Measurements from ENCODE around the gene KIF16B. TPM values are rescaled to one million over a fixed set of nuclear protein-coding genes. Genes with fewer than 3 reads are reported as not detected.

Gene KIF16B
- total and polyA plus RNA-seq, 10 of the 15 experiments (the other 5 are each of a cell fraction or from before 2014, with no cell fraction given) = 0.21 to 5.2 (median 3.0) TPM

DNA sequence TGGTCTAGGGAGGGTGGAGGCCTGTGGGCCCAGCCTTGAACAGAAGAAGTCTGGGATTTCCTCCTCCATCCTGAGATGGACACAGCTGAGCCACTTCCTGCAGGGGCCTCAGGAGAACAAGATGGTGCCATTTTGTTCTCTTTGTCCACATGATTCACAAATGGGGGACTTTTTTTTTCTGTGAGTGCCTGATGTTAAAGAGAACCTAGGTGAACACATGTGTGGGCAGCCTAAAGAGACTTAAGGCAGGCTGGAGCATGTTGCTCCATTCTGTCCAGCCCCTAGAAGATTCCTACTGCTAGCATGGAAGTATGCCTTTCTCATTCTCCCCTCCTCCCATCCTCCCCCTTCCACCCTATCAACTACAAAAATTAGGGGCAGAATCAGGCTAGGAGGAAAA is 49.3 kb upstream of the KIF16B start:
- ATAC-seq = no peak

DNA sequence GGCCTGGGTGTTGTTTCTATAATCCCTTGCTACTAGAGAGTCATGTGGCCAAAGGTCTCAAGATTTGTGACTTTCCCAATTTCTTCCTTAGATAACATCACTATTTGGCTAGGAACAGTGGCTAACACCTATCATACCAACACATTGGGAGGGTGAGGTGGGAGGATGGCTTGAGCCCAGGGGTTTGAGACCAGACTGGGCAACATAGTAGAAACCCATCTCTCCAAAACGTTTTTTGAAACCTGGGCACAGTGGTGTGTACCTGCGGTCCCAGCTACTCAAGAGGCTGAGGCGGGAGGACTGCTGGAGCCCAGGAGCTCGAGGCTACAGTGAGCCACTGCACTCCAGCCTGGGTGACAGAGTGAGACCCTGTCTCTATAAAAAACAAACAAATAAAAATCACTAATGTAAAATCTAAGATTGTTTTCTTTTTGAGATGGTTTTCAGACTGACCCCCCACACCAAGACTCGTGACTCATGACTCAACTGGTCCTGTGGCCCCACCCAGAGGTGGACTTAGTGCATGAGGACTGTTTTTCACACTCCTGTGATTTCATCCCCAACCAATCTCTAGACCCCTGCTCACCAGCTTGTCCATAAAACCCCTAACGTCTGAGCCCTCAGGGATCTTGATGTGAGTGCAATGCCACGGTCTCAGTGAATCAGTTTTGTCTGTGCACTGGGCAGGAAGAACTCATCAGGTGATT is 48.3 kb upstream of the KIF16B start:
- no peak overlapping the region for H3K9ac ChIP-seq (ENCODE audit: control insufficient read depth, insufficient read depth, low read length)
- no peaks in the 10 kb centered on the region for H4K20me1 ChIP-seq (ENCODE audit: control insufficient read depth, insufficient read depth)
- BruUV-seq (replicated peaks) = no TSS peak
- H3K27ac ChIP-seq (ENCODE audit: control insufficient read depth, insufficient read depth) = no peak overlapping the region
- H3K4me1 ChIP-seq (ENCODE audit: control insufficient read depth, insufficient read depth, low read length) = no peaks in the 10 kb centered on the region
- ChIA-PET RAD21 (ENCODE audit: unreplicated experiment) (interaction anchor here (0.9 kb wide), 1 partner anchor 106 kb away, joined by 4 read pairs; no protein-coding TSS in a partner anchor), POLR2A (no interaction called here), CTCF (no interaction called here), SMC1A (ENCODE audit: uncharacterized antibody, unreplicated experiment) (no interaction called here)
- no peaks in the 10 kb centered on the region for H3K36me3 ChIP-seq (ENCODE audit: control insufficient read depth in 2 of 2, insufficient read depth in 2 of 2, low read length in 1 of 2)
- no peaks in the 10 kb centered on the region for H3K27me3 ChIP-seq (replicated peaks in 1 of 2; ENCODE audit: control insufficient read depth in 2 of 2, insufficient read depth in 2 of 2, low read length in 1 of 2)
- 19% methylated on average over 7 of the region's 7 CpGs for WGBS (ENCODE audit: insufficient coverage, insufficient replicate concordance, low lambda C conversion rate, missing lambda C conversion rate)
- TF ChIP-seq EZH2 (IDR thresholded peaks at IDR 0.05; ENCODE audit: borderline replicate concordance, control insufficient read depth, low read depth, low read length) (no peak), LARP7 (IDR thresholded peaks at IDR 0.05) (no peak), NBN (IDR thresholded peaks at IDR 0.05) (no peak), IRF4 (IDR thresholded peaks at IDR 0.05; ENCODE audit: low read depth, low read length) (no peak), FOXM1 (IDR thresholded peaks at IDR 0.05; ENCODE audit: low read depth, low read length) (no peak), RUNX3 (IDR thresholded peaks at IDR 0.05; ENCODE audit: low read length) (no peak), BMI1 (IDR thresholded peaks at IDR 0.05; ENCODE audit: borderline replicate concordance) (no peak)
- TF ChIP-seq, protein P1, sequence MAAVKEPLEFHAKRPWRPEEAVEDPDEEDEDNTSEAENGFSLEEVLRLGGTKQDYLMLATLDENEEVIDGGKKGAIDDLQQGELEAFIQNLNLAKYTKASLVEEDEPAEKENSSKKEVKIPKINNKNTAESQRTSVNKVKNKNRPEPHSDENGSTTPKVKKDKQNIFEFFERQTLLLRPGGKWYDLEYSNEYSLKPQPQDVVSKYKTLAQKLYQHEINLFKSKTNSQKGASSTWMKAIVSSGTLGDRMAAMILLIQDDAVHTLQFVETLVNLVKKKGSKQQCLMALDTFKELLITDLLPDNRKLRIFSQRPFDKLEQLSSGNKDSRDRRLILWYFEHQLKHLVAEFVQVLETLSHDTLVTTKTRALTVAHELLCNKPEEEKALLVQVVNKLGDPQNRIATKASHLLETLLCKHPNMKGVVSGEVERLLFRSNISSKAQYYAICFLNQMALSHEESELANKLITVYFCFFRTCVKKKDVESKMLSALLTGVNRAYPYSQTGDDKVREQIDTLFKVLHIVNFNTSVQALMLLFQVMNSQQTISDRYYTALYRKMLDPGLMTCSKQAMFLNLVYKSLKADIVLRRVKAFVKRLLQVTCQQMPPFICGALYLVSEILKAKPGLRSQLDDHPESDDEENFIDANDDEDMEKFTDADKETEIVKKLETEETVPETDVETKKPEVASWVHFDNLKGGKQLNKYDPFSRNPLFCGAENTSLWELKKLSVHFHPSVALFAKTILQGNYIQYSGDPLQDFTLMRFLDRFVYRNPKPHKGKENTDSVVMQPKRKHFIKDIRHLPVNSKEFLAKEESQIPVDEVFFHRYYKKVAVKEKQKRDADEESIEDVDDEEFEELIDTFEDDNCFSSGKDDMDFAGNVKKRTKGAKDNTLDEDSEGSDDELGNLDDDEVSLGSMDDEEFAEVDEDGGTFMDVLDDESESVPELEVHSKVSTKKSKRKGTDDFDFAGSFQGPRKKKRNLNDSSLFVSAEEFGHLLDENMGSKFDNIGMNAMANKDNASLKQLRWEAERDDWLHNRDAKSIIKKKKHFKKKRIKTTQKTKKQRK (IDR thresholded peaks at IDR 0.05; ENCODE audit: low read depth, low read length) = no peak
- TF ChIP-seq, protein P2, sequence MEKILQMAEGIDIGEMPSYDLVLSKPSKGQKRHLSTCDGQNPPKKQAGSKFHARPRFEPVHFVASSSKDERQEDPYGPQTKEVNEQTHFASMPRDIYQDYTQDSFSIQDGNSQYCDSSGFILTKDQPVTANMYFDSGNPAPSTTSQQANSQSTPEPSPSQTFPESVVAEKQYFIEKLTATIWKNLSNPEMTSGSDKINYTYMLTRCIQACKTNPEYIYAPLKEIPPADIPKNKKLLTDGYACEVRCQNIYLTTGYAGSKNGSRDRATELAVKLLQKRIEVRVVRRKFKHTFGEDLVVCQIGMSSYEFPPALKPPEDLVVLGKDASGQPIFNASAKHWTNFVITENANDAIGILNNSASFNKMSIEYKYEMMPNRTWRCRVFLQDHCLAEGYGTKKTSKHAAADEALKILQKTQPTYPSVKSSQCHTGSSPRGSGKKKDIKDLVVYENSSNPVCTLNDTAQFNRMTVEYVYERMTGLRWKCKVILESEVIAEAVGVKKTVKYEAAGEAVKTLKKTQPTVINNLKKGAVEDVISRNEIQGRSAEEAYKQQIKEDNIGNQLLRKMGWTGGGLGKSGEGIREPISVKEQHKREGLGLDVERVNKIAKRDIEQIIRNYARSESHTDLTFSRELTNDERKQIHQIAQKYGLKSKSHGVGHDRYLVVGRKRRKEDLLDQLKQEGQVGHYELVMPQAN (conservative IDR thresholded peaks at IDR 0.05) = no peak
- H3K9me3 ChIP-seq (replicated peaks; ENCODE audit: control insufficient read depth, insufficient read depth, low read length) = no peaks in the 10 kb centered on the region; the same call in 2 of the 3 replicates
- in situ Hi-C loops (cut with MboI) (no loop called here), intact Hi-C loops (cut with micrococcal nuclease; ENCODE audit: unreplicated experiment) (no loop called here)
- no peak overlapping the region for H2AFZ ChIP-seq (ENCODE audit: control insufficient read depth, low read depth, low read length)
- no peaks in the 10 kb centered on the region for H3K79me2 ChIP-seq (ENCODE audit: control insufficient read depth, insufficient read depth, low read length)
- no peak overlapping the region for H3K4me3 ChIP-seq
- FAIRE-seq = no peak
- no peak overlapping the region for H3K4me2 ChIP-seq (ENCODE audit: control insufficient read depth, insufficient read depth)
- DNase-seq (ENCODE audit: low read depth, low spot score) = no peak
- ATAC-seq = no peak

More for the DNA sequence above, 49.3 kb upstream of the KIF16B start:
- H4K20me1 ChIP-seq (ENCODE audit: control insufficient read depth, insufficient read depth) = no peaks in the 10 kb centered on the region
- TF ChIP-seq SUZ12 (IDR thresholded peaks at IDR 0.05; ENCODE audit: unreplicated experiment) (no peak), NR2C2 (IDR thresholded peaks at IDR 0.05; ENCODE audit: borderline replicate concordance, control insufficient read depth, insufficient read length, low read depth) (no peak)
- H3K9ac ChIP-seq (ENCODE audit: control insufficient read depth, insufficient read depth, low read length) = no peak overlapping the region
- no peaks in the 10 kb centered on the region for H3K27me3 ChIP-seq (replicated peaks in 1 of 2; ENCODE audit: control insufficient read depth in 2 of 2, insufficient read depth in 2 of 2, low read length in 1 of 2)
- DNase-seq (ENCODE audit: low read depth, low spot score) (no peak), FAIRE-seq (no peak)
- ChIA-PET RAD21 (ENCODE audit: unreplicated experiment) (interaction anchor here (0.9 kb wide), 1 partner anchor 107 kb away, joined by 4 read pairs; no protein-coding TSS in a partner anchor), SMC1A (ENCODE audit: uncharacterized antibody, unreplicated experiment) (interaction anchor here (0.9 kb wide), 1 partner anchor 13 kb away, joined by 3 read pairs; no protein-coding TSS in a partner anchor), POLR2A (no interaction called here), CTCF (no interaction called here)
- no peak overlapping the region for H3K4me2 ChIP-seq (ENCODE audit: control insufficient read depth, insufficient read depth)
- no peaks in the 10 kb centered on the region for H3K9me3 ChIP-seq (replicated peaks; ENCODE audit: control insufficient read depth, insufficient read depth, low read length)
- H3K27ac ChIP-seq (ENCODE audit: control insufficient read depth, insufficient read depth) = no peak overlapping the region
- no peaks in the 10 kb centered on the region for H3K79me2 ChIP-seq (ENCODE audit: control insufficient read depth, insufficient read depth, low read length)
- in situ Hi-C loops (cut with MboI) = no loop called here
- intact Hi-C loops (cut with micrococcal nuclease; ENCODE audit: unreplicated experiment) = no loop called here
- H3K4me1 ChIP-seq (ENCODE audit: control insufficient read depth, insufficient read depth, low read length) = no peaks in the 10 kb centered on the region
- H3K36me3 ChIP-seq (ENCODE audit: control insufficient read depth in 2 of 2, insufficient read depth in 2 of 2, low read length in 1 of 2) = no peaks in the 10 kb centered on the region
- BruUV-seq (replicated peaks) = no TSS peak
- no peak overlapping the region for H3K4me3 ChIP-seq
- H2AFZ ChIP-seq (ENCODE audit: control insufficient read depth, low read depth, low read length) = no peak overlapping the region

Measured in GM12878 (cell line).